ENCODE data around the gene LRP6. TPM values are rescaled to one million over a fixed set of nuclear protein-coding genes. Genes with fewer than 3 reads are reported as not detected.

LRP6 gene
- total RNA-seq, 1 donor from 2014 or later, result 71.0 TPM

DNA sequence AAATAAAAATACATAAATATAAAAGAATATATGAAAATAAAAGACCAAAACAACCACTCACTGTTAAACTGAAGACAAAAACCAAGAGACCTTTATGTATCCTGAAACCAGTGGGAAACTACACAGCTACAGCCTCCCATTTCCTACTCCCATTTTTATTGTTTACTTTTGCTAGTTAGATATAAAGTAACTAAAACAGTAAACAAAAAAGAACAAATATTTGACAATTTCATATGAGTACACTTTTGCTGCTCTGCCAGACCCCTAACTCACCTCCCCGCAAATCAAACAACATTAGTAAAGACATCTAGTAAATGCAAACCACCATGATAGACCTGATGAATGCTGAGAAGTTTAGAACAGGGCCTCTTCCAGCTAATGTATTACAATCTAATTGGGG lies 99.0 kb downstream of the LRP6 start:
- intact Hi-C loops (cut with DNase I), result no loop called here
- H3K9me3 ChIP-seq, result no peaks in the 10 kb centered on the region
- H3K36me3 ChIP-seq, result no peaks in the 10 kb centered on the region
- H3K4me1 ChIP-seq, result peaks cover 16% of the 10 kb centered on the region
- DNase-seq (ENCODE audit: extremely low spot score in 2 of 2), result no peak
- no peak overlapping the region for H3K4me3 ChIP-seq
- no peaks in the 10 kb centered on the region for H3K27me3 ChIP-seq
- no peak overlapping the region for H3K27ac ChIP-seq
- TF ChIP-seq, protein P1, sequence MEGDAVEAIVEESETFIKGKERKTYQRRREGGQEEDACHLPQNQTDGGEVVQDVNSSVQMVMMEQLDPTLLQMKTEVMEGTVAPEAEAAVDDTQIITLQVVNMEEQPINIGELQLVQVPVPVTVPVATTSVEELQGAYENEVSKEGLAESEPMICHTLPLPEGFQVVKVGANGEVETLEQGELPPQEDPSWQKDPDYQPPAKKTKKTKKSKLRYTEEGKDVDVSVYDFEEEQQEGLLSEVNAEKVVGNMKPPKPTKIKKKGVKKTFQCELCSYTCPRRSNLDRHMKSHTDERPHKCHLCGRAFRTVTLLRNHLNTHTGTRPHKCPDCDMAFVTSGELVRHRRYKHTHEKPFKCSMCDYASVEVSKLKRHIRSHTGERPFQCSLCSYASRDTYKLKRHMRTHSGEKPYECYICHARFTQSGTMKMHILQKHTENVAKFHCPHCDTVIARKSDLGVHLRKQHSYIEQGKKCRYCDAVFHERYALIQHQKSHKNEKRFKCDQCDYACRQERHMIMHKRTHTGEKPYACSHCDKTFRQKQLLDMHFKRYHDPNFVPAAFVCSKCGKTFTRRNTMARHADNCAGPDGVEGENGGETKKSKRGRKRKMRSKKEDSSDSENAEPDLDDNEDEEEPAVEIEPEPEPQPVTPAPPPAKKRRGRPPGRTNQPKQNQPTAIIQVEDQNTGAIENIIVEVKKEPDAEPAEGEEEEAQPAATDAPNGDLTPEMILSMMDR (IDR thresholded peaks at IDR 0.05), result no peak
- TF ChIP-seq POLR2A (IDR thresholded peaks at IDR 0.05) (no peak), POLR2AphosphoS5 (IDR thresholded peaks at IDR 0.05; ENCODE audit: insufficient read depth in 1 of 2, low read depth in 1 of 2) (no peak)

DNA sequence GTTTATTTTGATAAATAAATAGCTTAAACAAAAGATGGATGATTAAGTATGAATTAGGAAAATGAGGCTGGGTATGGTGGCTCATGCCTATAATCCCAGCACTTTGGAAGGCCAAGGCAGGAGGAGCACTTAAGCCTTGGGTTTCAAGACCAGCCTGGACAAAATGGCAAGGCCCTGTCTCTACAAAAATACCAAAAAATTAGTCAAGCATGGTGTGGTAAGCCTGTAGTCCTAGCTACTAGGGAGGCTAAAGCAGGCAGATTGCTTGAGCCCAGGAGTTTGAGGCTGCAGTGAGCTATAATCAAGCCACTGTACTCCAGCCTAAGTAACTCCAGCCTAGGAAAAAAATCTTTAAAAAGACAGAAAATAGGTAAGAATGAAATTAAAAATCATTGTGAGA lies 100.1 kb downstream of the LRP6 start:
- DNase-seq (ENCODE audit: extremely low spot score in 2 of 2), result no peak
- no peak overlapping the region for H3K27ac ChIP-seq
- no peak overlapping the region for H3K4me3 ChIP-seq
- no peaks in the 10 kb centered on the region for H3K9me3 ChIP-seq
- TF ChIP-seq, protein P1 (IDR thresholded peaks at IDR 0.05), result no peak
- TF ChIP-seq POLR2A (IDR thresholded peaks at IDR 0.05), result no peak
- TF ChIP-seq POLR2AphosphoS5 (IDR thresholded peaks at IDR 0.05; ENCODE audit: insufficient read depth in 1 of 2, low read depth in 1 of 2), result no peak
- H3K36me3 ChIP-seq, result no peaks in the 10 kb centered on the region
- no peaks in the 10 kb centered on the region for H3K27me3 ChIP-seq
- peaks cover 5% of the 10 kb centered on the region for H3K4me1 ChIP-seq
- intact Hi-C loops (cut with DNase I), result no loop called here

DNA sequence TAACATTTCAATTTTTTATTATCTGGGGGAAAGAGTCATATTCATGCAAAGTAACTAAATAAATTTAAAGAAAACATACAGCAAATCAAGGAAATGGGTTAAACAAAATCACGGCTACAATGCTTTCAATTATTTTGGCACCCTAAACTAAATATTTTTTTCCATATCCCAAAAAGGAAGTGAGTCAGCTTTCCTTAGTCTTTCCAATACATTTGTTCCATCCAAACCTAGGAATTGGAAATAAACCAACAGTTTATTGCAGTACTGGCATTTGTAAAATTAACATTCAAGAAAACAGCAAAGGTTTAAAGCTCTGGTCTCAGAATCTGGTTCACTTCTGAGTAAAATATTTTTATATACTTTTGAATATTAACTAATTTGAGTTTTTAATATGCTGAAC lies 106.9 kb downstream of the LRP6 start:
- Histone ChIP-seq H3K9me3 (no peaks in the 10 kb centered on the region), H3K27me3 (no peaks in the 10 kb centered on the region), H3K36me3 (peaks cover 0 to 11% of the 10 kb centered on the region in 2 donors), H3K4me3 (no peak overlapping the region), H3K4me1 (peaks cover 23% of the 10 kb centered on the region), H3K27ac (no peak overlapping the region)
- DNase-seq (ENCODE audit: extremely low spot score in 2 of 2), result no peak
- TF ChIP-seq, protein P1 (IDR thresholded peaks at IDR 0.05), result no peak
- TF ChIP-seq POLR2AphosphoS5 (IDR thresholded peaks at IDR 0.05; ENCODE audit: insufficient read depth in 1 of 2, low read depth in 1 of 2), result no peak
- intact Hi-C loops (cut with DNase I), result no loop called here

DNA sequence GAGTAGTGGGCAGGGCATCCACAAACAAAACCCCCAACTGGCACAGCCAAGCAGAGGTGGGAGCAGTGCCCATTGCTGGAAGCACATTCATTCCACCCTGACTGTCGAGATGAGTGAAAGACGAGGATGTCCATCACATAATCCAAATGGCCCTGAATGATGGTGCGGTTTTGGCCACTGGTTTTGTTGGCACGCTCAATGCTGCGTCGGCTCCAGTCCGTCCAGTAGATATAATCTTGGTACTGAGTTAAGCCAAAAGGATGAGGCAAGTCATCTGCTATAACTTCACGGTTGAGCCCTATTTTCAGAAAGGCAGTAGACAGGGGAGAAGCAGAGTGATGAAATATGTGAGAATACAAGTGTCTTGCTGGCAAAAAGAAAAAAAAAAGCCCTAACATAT lies 108.0 kb downstream of the LRP6 start:
- no peak for DNase-seq (ENCODE audit: extremely low spot score in 2 of 2)
- no peaks in the 10 kb centered on the region for H3K9me3 ChIP-seq
- peaks cover 0 to 12% of the 10 kb centered on the region in 2 donors for H3K36me3 ChIP-seq
- no peaks in the 10 kb centered on the region for H3K27me3 ChIP-seq
- intact Hi-C loops (cut with DNase I), result no loop called here
- no peak overlapping the region for H3K27ac ChIP-seq
- TF ChIP-seq POLR2A (IDR thresholded peaks at IDR 0.05), result no peak
- TF ChIP-seq, protein P1 (IDR thresholded peaks at IDR 0.05), result no peak
- TF ChIP-seq POLR2AphosphoS5 (IDR thresholded peaks at IDR 0.05; ENCODE audit: insufficient read depth in 1 of 2, low read depth in 1 of 2), result no peak
- no peak overlapping the region for H3K4me3 ChIP-seq
- H3K4me1 ChIP-seq, result peaks cover 22% of the 10 kb centered on the region

DNA sequence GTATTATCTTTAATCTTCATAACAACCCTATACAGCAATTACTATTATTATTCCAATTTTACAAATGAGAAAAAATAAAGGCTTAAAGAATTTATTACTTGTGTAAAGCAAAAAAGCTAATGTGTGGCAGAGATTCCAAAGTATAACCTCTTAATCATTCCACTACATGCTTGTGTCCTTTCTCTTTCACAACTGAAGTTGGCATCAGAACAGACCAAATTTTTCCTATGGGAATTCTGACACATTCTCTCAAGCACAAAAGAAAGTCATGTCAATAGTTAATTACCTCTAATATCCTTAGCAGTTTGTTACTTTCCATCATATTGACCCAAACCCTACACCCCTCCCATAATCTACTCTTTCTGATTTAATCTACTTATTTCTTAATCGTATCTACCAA lies 109.4 kb downstream of the LRP6 start:
- H3K4me1 ChIP-seq, result peaks cover 22% of the 10 kb centered on the region

More for the DNA sequence above, 109.4 kb downstream of the LRP6 start:
- Histone ChIP-seq H3K4me3 (no peak overlapping the region), H3K9me3 (no peaks in the 10 kb centered on the region), H3K27ac (no peak overlapping the region), H3K36me3 (peaks cover 0 to 15% of the 10 kb centered on the region in 2 donors), H3K27me3 (no peaks in the 10 kb centered on the region)
- DNase-seq (ENCODE audit: extremely low spot score in 2 of 2), result no peak
- TF ChIP-seq POLR2A (IDR thresholded peaks at IDR 0.05) (no peak), POLR2AphosphoS5 (IDR thresholded peaks at IDR 0.05; ENCODE audit: insufficient read depth in 1 of 2, low read depth in 1 of 2) (no peak)
- TF ChIP-seq, protein P1 (IDR thresholded peaks at IDR 0.05), result no peak
- intact Hi-C loops (cut with DNase I), result no loop called here
